ENCODE results near the gene PARP16.

PARP16 gene

GRCh38 chr15:65268411-65268810 is 18.3 kb downstream of the PARP16 start:
- in situ Hi-C loops (cut with MboI; ENCODE audit: low pct_unique_long_range_greater_than_20kb, low sequenced_read_pairs, unreplicated experiment): no loop called here
- TF ChIP-seq, protein P1, sequence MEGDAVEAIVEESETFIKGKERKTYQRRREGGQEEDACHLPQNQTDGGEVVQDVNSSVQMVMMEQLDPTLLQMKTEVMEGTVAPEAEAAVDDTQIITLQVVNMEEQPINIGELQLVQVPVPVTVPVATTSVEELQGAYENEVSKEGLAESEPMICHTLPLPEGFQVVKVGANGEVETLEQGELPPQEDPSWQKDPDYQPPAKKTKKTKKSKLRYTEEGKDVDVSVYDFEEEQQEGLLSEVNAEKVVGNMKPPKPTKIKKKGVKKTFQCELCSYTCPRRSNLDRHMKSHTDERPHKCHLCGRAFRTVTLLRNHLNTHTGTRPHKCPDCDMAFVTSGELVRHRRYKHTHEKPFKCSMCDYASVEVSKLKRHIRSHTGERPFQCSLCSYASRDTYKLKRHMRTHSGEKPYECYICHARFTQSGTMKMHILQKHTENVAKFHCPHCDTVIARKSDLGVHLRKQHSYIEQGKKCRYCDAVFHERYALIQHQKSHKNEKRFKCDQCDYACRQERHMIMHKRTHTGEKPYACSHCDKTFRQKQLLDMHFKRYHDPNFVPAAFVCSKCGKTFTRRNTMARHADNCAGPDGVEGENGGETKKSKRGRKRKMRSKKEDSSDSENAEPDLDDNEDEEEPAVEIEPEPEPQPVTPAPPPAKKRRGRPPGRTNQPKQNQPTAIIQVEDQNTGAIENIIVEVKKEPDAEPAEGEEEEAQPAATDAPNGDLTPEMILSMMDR (IDR thresholded peaks at IDR 0.05; ENCODE audit: extremely low read depth, insufficient read depth, missing control alignments): no peak
- no peak for DNase-seq (ENCODE audit: low spot score)

GRCh38 chr15:65266469-65266868 is 20.2 kb downstream of the PARP16 start:
- DNase-seq (ENCODE audit: low spot score): no peak
- in situ Hi-C loops (cut with MboI; ENCODE audit: low pct_unique_long_range_greater_than_20kb, low sequenced_read_pairs, unreplicated experiment): no loop called here
- TF ChIP-seq, protein P1 (IDR thresholded peaks at IDR 0.05; ENCODE audit: extremely low read depth, insufficient read depth, missing control alignments): no peak

DNA sequence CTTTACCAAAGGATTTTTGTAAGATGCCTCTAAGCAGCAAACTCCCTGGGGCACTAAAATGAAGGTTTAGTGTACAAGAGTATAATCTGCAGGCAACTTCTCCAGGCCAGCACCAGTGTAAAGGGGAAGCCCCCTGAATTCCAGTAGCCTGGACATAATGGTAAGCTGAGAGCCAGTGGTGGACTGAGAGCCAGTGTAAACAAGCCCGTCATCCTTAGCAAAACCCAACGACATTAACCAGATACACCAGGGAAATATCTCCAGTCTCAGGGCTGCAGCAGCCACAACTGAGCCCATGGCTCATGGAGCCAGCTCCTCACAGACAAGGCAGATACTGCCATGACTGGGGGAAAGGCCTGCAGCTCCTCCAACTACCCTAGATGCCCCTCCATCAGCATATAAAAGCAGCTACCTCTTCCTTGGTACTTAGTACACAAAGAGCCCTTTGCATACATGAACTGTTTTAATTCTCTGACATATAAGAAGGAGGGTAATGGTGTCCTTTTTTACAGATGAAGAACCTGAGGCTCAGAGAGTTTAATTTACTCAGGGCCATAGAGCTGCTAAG is 21.7 kb downstream of the PARP16 start:
- TF ChIP-seq, protein P1 (IDR thresholded peaks at IDR 0.05; ENCODE audit: extremely low read depth, insufficient read depth, missing control alignments): no peak
- in situ Hi-C loops (cut with MboI; ENCODE audit: low pct_unique_long_range_greater_than_20kb, low sequenced_read_pairs, unreplicated experiment): no loop called here
- no peak for DNase-seq (ENCODE audit: low spot score)

DNA sequence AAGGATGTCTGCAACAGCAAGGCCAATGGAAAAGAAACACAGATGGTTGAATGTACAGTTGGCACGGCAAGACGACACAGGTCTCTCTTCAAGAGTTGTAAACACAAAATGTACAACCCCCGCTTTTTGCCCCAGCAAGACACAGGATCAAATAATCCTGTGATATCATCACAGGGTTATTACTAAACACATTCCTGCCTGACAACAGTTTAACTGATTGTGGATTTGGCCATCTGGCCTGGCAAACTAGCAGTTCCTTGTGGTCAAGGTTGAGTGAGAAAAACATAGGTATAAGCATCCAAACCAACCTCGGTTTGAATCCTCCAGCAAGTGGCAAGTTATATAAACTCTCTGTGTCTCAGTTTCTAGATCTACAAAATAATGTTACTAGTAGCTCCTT is 23.4 kb downstream of the PARP16 start:
- in situ Hi-C loops (cut with MboI; ENCODE audit: low pct_unique_long_range_greater_than_20kb, low sequenced_read_pairs, unreplicated experiment): no loop called here
- TF ChIP-seq, protein P1 (IDR thresholded peaks at IDR 0.05; ENCODE audit: extremely low read depth, insufficient read depth, missing control alignments): no peak
- DNase-seq (ENCODE audit: low spot score): no peak

DNA sequence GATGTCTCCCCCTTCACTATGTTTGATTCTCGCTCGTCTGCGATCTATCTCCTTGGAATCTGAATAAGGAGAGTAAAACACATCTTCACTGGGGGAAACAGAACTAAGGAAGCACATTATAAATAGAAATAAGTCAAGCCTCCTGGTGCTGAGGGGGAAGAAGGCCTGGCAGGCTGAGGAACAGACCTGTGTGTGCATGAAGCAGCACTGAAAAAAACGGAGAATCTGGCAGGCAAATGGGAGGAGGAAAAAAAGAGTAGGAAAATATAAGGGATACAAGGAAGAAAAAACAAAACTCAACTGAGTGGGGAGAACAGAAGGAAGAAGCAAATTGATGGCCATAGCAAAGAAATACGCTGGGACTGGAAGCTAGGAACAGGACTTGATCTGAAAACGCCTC is 25.7 kb downstream of the PARP16 start:
- TF ChIP-seq, protein P1 (IDR thresholded peaks at IDR 0.05; ENCODE audit: extremely low read depth, insufficient read depth, missing control alignments): no peak
- in situ Hi-C loops (cut with MboI; ENCODE audit: low pct_unique_long_range_greater_than_20kb, low sequenced_read_pairs, unreplicated experiment): no loop called here
- DNase-seq (ENCODE audit: low spot score): no peak

DNA sequence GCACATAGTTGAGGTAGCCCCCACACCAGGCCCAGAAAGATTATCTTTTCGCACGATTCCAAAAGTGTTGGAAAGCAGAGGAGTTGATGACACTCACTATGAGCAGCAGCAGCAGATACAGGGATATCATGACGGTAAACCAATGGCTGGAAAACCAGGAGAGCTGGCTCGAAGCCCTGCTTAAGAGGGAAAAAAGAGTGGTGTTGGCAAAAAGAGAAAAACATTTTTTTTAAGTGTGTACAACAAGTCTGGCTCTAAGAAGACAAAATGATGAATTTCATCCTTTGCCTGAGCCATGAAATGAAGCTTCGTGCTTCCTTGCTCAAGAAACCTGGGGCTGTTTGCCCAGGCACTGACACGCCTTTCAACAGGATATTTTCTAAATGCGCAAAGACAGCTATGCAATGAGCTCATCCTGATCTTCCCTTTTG is 27.3 kb downstream of the PARP16 start:
- TF ChIP-seq, protein P1 (IDR thresholded peaks at IDR 0.05; ENCODE audit: extremely low read depth, insufficient read depth, missing control alignments): no peak
- no peak for DNase-seq (ENCODE audit: low spot score)
- in situ Hi-C loops (cut with MboI; ENCODE audit: low pct_unique_long_range_greater_than_20kb, low sequenced_read_pairs, unreplicated experiment): no loop called here
